SK-N-SH (cell line): ENCODE results near the gene TARBP1. TPM values are rescaled to one million over a fixed set of nuclear protein-coding genes. Genes with fewer than 3 reads are reported as not detected.

ENCODE experiments used
- CTCF ChIA-PET: fragments of 300-600, 350-600 bp; formaldehyde crosslinking; extraction: SDS; loops from one replicate; lab custom pipeline; 2021; lab: Yijun Ruan, JAX
- POLR2A ChIA-PET: fragments of 350-600 bp; sonication (Branson Sonifier 250); formaldehyde crosslinking; extraction: SDS; loops from one replicate; lab custom pipeline; 2020; ENCODE audit warnings: antibody characterized with exemption, inconsistent platforms; lab: Yijun Ruan, JAX
- DNase-seq: peaks from one replicate; pipeline ENCODE4 v3.0.0; 2012
- H2AFZ ChIP-seq: fragments of 200-600 bp; sonication (generic); 2 replicates; pipeline ENCODE4 v1.8.1; 2016; ENCODE audit warnings: antibody characterized with exemption, mild to moderate bottlenecking, low read depth
- H3F3A ChIP-seq: fragments of 200-600 bp; sonication (generic); replicated peaks from 2 replicates; pipeline ENCODE3; 2016; ENCODE audit warnings: antibody characterized with exemption, mild to moderate bottlenecking; ENCODE audit not compliant: insufficient read depth
- H3K27ac ChIP-seq, 2 experiments: fragments of 200-500 bp in 1 of 2; fragments of 200-600 bp in 1 of 2; sonication (Bioruptor generic) in 1 of 2; sonication (generic), shearing (Covaris generic) in 1 of 2; 2 replicates each; pipeline versions ENCODE4 v1.5.1 to v1.6.1; 2014 to 2016; ENCODE audit warnings: low read depth in 2 of 2, inconsistent platforms in 1 of 2, low read length in 1 of 2, mild to moderate bottlenecking in 1 of 2, mixed read lengths in 1 of 2
- H3K27me3 ChIP-seq: fragments of 200-600 bp; sonication (generic), shearing (Covaris generic); 2 replicates; pipeline ENCODE4 v1.6.1; 2016; ENCODE audit warnings: mixed run types; ENCODE audit not compliant: insufficient read depth
- H3K36me3 ChIP-seq, 2 experiments: fragments of 200-500 bp in 1 of 2; fragments of 200-600 bp in 1 of 2; sonication (Bioruptor generic) in 1 of 2; sonication (generic) in 1 of 2; replicated peaks in 1 of 2; 2 replicates each; pipeline versions ENCODE3 to v1.5.1; 2014 to 2016; ENCODE audit warnings: low read length in 1 of 2, mild to moderate bottlenecking in 1 of 2; ENCODE audit not compliant: insufficient read depth in 2 of 2, control insufficient read depth in 1 of 2
- H3K4me1 ChIP-seq, 2 experiments: fragments of 200-500 bp in 1 of 2; fragments of 200-600 bp in 1 of 2; sonication (Bioruptor generic) in 1 of 2; sonication (generic), shearing (Covaris generic) in 1 of 2; 2 replicates each; pipeline versions ENCODE4 v1.5.1 to v1.6.1; 2014 to 2016; ENCODE audit warnings: low read depth in 1 of 2, low read length in 1 of 2, mixed run types in 1 of 2; ENCODE audit not compliant: insufficient read depth in 2 of 2, control insufficient read depth in 1 of 2
- H3K4me2 ChIP-seq: fragments of 200-600 bp; sonication (generic), shearing (Covaris generic); 2 replicates; pipeline ENCODE4 v1.6.1; 2017; ENCODE audit warnings: mixed run types
- H3K4me3 ChIP-seq, 2 experiments: fragments of 200-500 bp in 1 of 2; fragments of 200-600 bp in 1 of 2; sonication (Bioruptor generic) in 1 of 2; sonication (generic), shearing (Covaris generic) in 1 of 2; 2 replicates each; pipeline versions ENCODE4 v1.5.1 to v1.8.1; 2014 to 2016; ENCODE audit warnings: low read depth in 2 of 2, inconsistent platforms in 1 of 2, low read length in 1 of 2, mild to moderate bottlenecking in 1 of 2, mixed read lengths in 1 of 2, moderate library complexity in 1 of 2
- H3K79me2 ChIP-seq: fragments of 200-600 bp; sonication (generic); 2 replicates; pipeline ENCODE4 v1.8.1; 2017; ENCODE audit warnings: mild to moderate bottlenecking; ENCODE audit not compliant: insufficient read depth
- H3K9ac ChIP-seq: fragments of 200-600 bp; sonication (generic); 2 replicates; pipeline ENCODE4 v1.6.1; 2017; ENCODE audit warnings: mixed run types
- H3K9me2 ChIP-seq: fragments of 200-600 bp; sonication (generic); 2 replicates; pipeline ENCODE4 v1.6.1; 2017; ENCODE audit warnings: mixed run types
- H3K9me3 ChIP-seq: fragments of 200-600 bp; sonication (generic); 2 replicates; pipeline ENCODE4 v1.6.1; 2017; ENCODE audit warnings: mixed run types, mild to moderate bottlenecking, moderate library complexity
- H4K20me1 ChIP-seq: fragments of 200-600 bp; sonication (generic); 2 replicates; pipeline ENCODE4 v1.6.1; 2017; ENCODE audit warnings: mild to moderate bottlenecking, mixed run types; ENCODE audit not compliant: insufficient read depth
- EZH2phosphoT487 ChIP-seq: fragments of 200-600 bp; sonication (generic); IDR thresholded peaks from 2 replicates; pipeline ENCODE4 v1.6.1; 2017; ENCODE audit warnings: low read depth, mixed run types, mild to moderate bottlenecking, antibody characterized with exemption, moderate library complexity, borderline replicate concordance
- FOXJ3 ChIP-seq: sonication (generic); formaldehyde crosslinking; IDR thresholded peaks from 2 replicates; pipeline ENCODE4 v1.5.1; 2020; ENCODE audit warnings: mild to moderate bottlenecking, missing genetic modification reagents
- IRF3 ChIP-seq: fragments of 150-350 bp; IDR thresholded peaks from 2 replicates; pipeline ENCODE4 v1.6.1; 2016; ENCODE audit warnings: mild to moderate bottlenecking, low read depth, low read length
- MAX ChIP-seq: IDR thresholded peaks from 2 replicates; pipeline ENCODE4 v1.4.0; 2012; ENCODE audit warnings: low read depth
- NRF1 ChIP-seq: IDR thresholded peaks from 2 replicates; pipeline ENCODE4 v1.6.1; 2012; ENCODE audit warnings: low read depth, mild to moderate bottlenecking, low read length
- POLR2AphosphoS5 ChIP-seq: IDR thresholded peaks from 2 replicates; pipeline ENCODE4 v1.6.1; 2012; ENCODE audit warnings: low read depth, low read length
- RCOR1 ChIP-seq: fragments of 150-350 bp; IDR thresholded peaks from 2 replicates; pipeline ENCODE4 v1.6.1; 2017; ENCODE audit warnings: antibody characterized with exemption, low read length
- RXRA ChIP-seq: IDR thresholded peaks from 2 replicates; pipeline ENCODE4 v1.4.0; 2012; ENCODE audit warnings: low read depth, mild to moderate bottlenecking, borderline replicate concordance
- SIN3A ChIP-seq: IDR thresholded peaks from 2 replicates; pipeline ENCODE4 v1.6.1; 2012; ENCODE audit warnings: low read depth, mild to moderate bottlenecking, low read length, moderate library complexity, borderline replicate concordance
- SMC3 ChIP-seq: IDR thresholded peaks from 2 replicates; pipeline ENCODE4 v1.6.1; 2012; ENCODE audit warnings: low read depth, low read length, improper control_type of control experiment
- TAF1 ChIP-seq: IDR thresholded peaks from 2 replicates; pipeline ENCODE4 v1.6.1; 2012; ENCODE audit warnings: low read depth, mild to moderate bottlenecking, low read length, moderate library complexity, borderline replicate concordance
- USF1 ChIP-seq: IDR thresholded peaks from 2 replicates; pipeline ENCODE4 v1.4.0; 2012; ENCODE audit warnings: low read depth, borderline replicate concordance
- YY1 ChIP-seq: IDR thresholded peaks from 2 replicates; pipeline ENCODE4 v1.4.0; 2012; ENCODE audit warnings: low read depth, mild to moderate bottlenecking
- WGBS: methylation state at CpG from one replicate; pipeline ENCODE4 v1.1.6; 2017; ENCODE audit warnings: low lambda C conversion rate; 5-methylcytosine and 5-hydroxymethylcytosine counted together
- polyA plus RNA-seq, 3 experiments: library from polyadenylated mRNA; depleted of rRNA; stranded (reverse); fragments of >200 nt; gene quantifications; 2 replicates each; pipeline ENCODE4 v1.2.3, GENCODE V29; 2012
- TF ChIP-seq, protein P1 (sequence below): fragments of 150-350 bp; IDR thresholded peaks from 2 replicates; pipeline ENCODE4 v1.6.1; 2017; ENCODE audit warnings: antibody characterized with exemption, low read length, low read depth, borderline replicate concordance
- TF ChIP-seq, protein P2 (sequence below): IDR thresholded peaks from 2 replicates; pipeline ENCODE4 v1.6.1; 2012; ENCODE audit warnings: mild to moderate bottlenecking, low read depth, low read length, moderate library complexity

TARBP1 gene
- polyA plus RNA-seq, 1 of the 3 experiments (the other 2 are of a cell fraction), result 33.0 TPM

DNA sequence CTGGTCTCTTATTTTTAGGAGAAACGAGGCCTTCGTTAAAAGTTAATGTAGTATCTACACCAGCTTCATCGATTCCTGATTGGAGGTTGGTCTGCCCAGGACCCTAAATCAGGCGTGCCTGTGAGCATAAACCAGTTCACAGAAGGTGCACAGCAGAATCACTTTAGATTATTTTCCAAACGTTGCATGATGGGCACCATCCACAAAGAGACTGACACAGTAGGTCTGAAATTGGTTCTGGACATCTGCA is 256 bp upstream of the TARBP1 start:
- WGBS, result 20% methylated on average over 5 of the region's 5 CpGs
- Histone ChIP-seq H3K9me3 (no peaks in the 10 kb centered on the region), H4K20me1 (no peaks in the 10 kb centered on the region), H3K27ac (peak overlapping the region in 1 of 2 experiments; percentile 91; a peak in 2 of 4 replicates), H3K9me2 (no peaks in the 10 kb centered on the region), H3K27me3 (no peaks in the 10 kb centered on the region), H3F3A (no peaks in the 10 kb centered on the region), H3K4me3 (peak overlapping the region; percentile 68 to 78; a peak in 3 of 4 replicates)
- POLR2A ChIA-PET, result interaction anchor here (1.0 to 2.2 kb wide), 4 partner anchors 41 to 154 kb away, joined by 3 to 9 read pairs (median 6); partner anchors contain the start of gene COA6
- DNase-seq, result no peak
- TF ChIP-seq USF1 (no peak), FOXJ3 (CRISPR knock-in tag) (no peak), TAF1 (no peak), RXRA (no peak), MAX (no peak), IRF3 (no peak), YY1 (no peak), SIN3A (no peak), RCOR1 (no peak), POLR2AphosphoS5 (no peak; the same call in 1 of the 2 replicates), EZH2phosphoT487 (no peak), SMC3 (no peak), NRF1 (no peak)
- TF ChIP-seq, protein P1, sequence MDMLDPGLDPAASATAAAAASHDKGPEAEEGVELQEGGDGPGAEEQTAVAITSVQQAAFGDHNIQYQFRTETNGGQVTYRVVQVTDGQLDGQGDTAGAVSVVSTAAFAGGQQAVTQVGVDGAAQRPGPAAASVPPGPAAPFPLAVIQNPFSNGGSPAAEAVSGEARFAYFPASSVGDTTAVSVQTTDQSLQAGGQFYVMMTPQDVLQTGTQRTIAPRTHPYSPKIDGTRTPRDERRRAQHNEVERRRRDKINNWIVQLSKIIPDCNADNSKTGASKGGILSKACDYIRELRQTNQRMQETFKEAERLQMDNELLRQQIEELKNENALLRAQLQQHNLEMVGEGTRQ, result no peak
- TF ChIP-seq, protein P2, sequence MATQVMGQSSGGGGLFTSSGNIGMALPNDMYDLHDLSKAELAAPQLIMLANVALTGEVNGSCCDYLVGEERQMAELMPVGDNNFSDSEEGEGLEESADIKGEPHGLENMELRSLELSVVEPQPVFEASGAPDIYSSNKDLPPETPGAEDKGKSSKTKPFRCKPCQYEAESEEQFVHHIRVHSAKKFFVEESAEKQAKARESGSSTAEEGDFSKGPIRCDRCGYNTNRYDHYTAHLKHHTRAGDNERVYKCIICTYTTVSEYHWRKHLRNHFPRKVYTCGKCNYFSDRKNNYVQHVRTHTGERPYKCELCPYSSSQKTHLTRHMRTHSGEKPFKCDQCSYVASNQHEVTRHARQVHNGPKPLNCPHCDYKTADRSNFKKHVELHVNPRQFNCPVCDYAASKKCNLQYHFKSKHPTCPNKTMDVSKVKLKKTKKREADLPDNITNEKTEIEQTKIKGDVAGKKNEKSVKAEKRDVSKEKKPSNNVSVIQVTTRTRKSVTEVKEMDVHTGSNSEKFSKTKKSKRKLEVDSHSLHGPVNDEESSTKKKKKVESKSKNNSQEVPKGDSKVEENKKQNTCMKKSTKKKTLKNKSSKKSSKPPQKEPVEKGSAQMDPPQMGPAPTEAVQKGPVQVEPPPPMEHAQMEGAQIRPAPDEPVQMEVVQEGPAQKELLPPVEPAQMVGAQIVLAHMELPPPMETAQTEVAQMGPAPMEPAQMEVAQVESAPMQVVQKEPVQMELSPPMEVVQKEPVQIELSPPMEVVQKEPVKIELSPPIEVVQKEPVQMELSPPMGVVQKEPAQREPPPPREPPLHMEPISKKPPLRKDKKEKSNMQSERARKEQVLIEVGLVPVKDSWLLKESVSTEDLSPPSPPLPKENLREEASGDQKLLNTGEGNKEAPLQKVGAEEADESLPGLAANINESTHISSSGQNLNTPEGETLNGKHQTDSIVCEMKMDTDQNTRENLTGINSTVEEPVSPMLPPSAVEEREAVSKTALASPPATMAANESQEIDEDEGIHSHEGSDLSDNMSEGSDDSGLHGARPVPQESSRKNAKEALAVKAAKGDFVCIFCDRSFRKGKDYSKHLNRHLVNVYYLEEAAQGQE, result no peak
- TF ChIP-seq, all 33 proteins: peak for 0
- peak overlapping the region; percentile 69; the same call in 1 of the 2 replicates for H3K9ac ChIP-seq
- no peaks in the 10 kb centered on the region for H3K36me3 ChIP-seq
- CTCF ChIA-PET, result interaction anchor here (1.0 to 2.6 kb wide), 3 partner anchors 8 to 12 kb away, joined by 3 to 21 read pairs (median 9); no protein-coding TSS in a partner anchor
- H3K4me2 ChIP-seq, result peak overlapping the region; percentile 80
- H3K79me2 ChIP-seq, result peaks cover 20% of the 10 kb centered on the region; the same call in 1 of the 2 replicates
- peak overlapping the region; percentile 48; the same call in 1 of the 2 replicates for H2AFZ ChIP-seq
- peaks cover 4 to 17% of the 10 kb centered on the region in 2 experiments; a peak in 3 of 4 replicates for H3K4me1 ChIP-seq
